MM.1S (cell line): Measurements from ENCODE around the gene PRKAR1B.

Experiments
- CTCF ChIP-seq: fragments of 300-600 bp; sonication (generic); IDR thresholded peaks from 2 replicates; pipeline ENCODE4 v1.5.1; 2016; ENCODE audit warnings: antibody characterized with exemption, low read length, mixed read lengths
- EZH2 ChIP-seq: fragments of 300-600 bp; sonication (generic); optimal IDR thresholded peaks from 2 replicates; pipeline ENCODE3; 2017; ENCODE audit warnings: low read depth, mild to moderate bottlenecking, antibody characterized with exemption, low read length, mixed read lengths

DNA sequence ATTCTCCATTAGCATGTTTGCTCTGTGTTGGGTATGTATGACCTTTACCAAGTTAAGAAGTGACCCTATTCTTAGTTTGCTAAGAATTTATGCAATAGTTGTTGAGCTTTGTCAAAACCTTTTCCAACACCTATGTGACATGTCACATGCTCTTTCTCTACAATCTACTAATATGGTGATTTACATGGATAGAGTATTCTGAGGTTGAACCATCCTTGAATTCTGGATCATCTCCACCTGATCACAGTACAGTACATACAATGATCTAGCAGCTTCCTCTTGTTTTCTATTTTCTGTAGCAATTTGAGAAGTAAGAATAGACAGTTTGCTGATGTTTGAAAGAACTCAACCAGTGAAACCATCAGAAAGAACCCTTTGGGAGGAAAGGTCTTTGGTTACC, 106.2 kb downstream of the PRKAR1B start:
- TF ChIP-seq CTCF (no peak), EZH2 (no peak)
